Spleen (tissue), 11 donors: ENCODE results near the gene EEF2K. TPM values are rescaled to one million over a fixed set of nuclear protein-coding genes. Genes with fewer than 3 reads are reported as not detected.
A peak's percentile ranks its signal among the peaks of the same experiment; 100 is the strongest.
"Not testable (repeated sequence)": the region's sequence is repeated elsewhere in the genome, so short reads cannot be mapped to it uniquely, and the experiment has no call there.

ENCODE experiments used
- DNase-seq: peaks from one replicate; pipeline ENCODE4 v3.0.0-alpha.2; 2020
- H3K27ac ChIP-seq, 8 donors: fragments of 200-600 bp; sonication (generic) in 7 of 8; 1 replicate in 4 of 8; 2 replicates in 4 of 8; pipeline versions ENCODE4 v1.5.0 to v1.8.0; 2016 to 2021; ENCODE audit warnings: inconsistent platforms in 4 of 8, mild to moderate bottlenecking in 4 of 8, moderate library complexity in 1 of 8
- H3K27me3 ChIP-seq, 7 donors: fragments of 200-600 bp; sonication (generic) in 6 of 7; replicated peaks in 1 of 7; 1 replicate in 4 of 7; 2 replicates in 3 of 7; pipeline versions ENCODE4 v1.5.0 to v1.8.0; 2016 to 2021; ENCODE audit warnings: inconsistent platforms in 3 of 7, mild to moderate bottlenecking in 1 of 7
- H3K36me3 ChIP-seq, 6 donors: fragments of 200-600 bp; sonication (generic) in 5 of 6; 1 replicate in 4 of 6; 2 replicates in 2 of 6; pipeline versions ENCODE4 v1.5.0 to v1.8.0; 2016 to 2021; ENCODE audit warnings: inconsistent platforms in 2 of 6
- H3K4me1 ChIP-seq, 6 donors: fragments of 200-600 bp; sonication (generic) in 5 of 6; 1 replicate in 3 of 6; 2 replicates in 3 of 6; pipeline versions ENCODE4 v1.5.0 to v1.8.0; 2016 to 2021; ENCODE audit warnings: inconsistent platforms in 3 of 6
- H3K4me3 ChIP-seq, 8 donors: fragments of 200-600 bp; sonication (generic) in 7 of 8; 1 replicate in 4 of 8; 2 replicates in 4 of 8; pipeline versions ENCODE4 v1.5.0 to v1.8.0; 2016 to 2021; ENCODE audit warnings: inconsistent platforms in 4 of 8, mild to moderate bottlenecking in 4 of 8, moderate library complexity in 2 of 8
- H3K9me3 ChIP-seq, 8 donors: fragments of 200-600 bp; sonication (generic) in 7 of 8; 1 replicate in 4 of 8; 2 replicates in 4 of 8; pipeline versions ENCODE4 v1.5.0 to v1.8.0; 2016 to 2021; ENCODE audit warnings: inconsistent platforms in 4 of 8
- POLR2A ChIP-seq, 3 donors: fragments of 450-650 bp; IDR thresholded peaks; one replicate each; pipeline ENCODE4 v1.5.1; 2017; ENCODE audit warnings: antibody characterized with exemption in 3 of 3, mild to moderate bottlenecking in 1 of 3
- POLR2AphosphoS5 ChIP-seq, 3 donors: sonication (generic); formaldehyde crosslinking; IDR thresholded peaks; one replicate each; pipeline ENCODE4 v1.5.1; 2017; ENCODE audit warnings: antibody characterized with exemption in 3 of 3
- WGBS, 5 donors: extraction: QIAGEN DNeasy Blood & Tissue Kit in 3 of 5; methylation state at CpG; one replicate each; pipeline versions ENCODE4 v1.1.5 to v1.1.7; 2013 to 2018; 5-methylcytosine and 5-hydroxymethylcytosine counted together
- intact Hi-C: fragments of 100-400 bp; cut with DNase I; formaldehyde crosslinking; loops from one replicate; pipeline ENCODE4 v1.15.0; 2023; ENCODE audit warnings: low total_unique reads
- polyA plus RNA-seq, 3 donors: library from polyadenylated mRNA; stranded (reverse); fragments of 200-250 nt; gene quantifications; one replicate each; pipeline ENCODE4 v1.2.1, GENCODE V29; 2013
- total RNA-seq, 7 donors: library from RNA; depleted of rRNA in 3 of 7; stranded (reverse); fragments of >200 nt in 3 of 7; fragmentation: NEBNext Ultra II Directional in 4 of 7; extraction: Animal tissue kit (Norgen Biotek cat#: 25700) in 4 of 7; gene quantifications; one replicate each; pipeline versions ENCODE4 v1.1.0 to v1.2.1, GENCODE V29; 2016 to 2021
- TF ChIP-seq, protein P1 (sequence below), 11 experiments: fragments of 200-600 bp in 7 of 11; fragments of 450-650 bp in 4 of 11; sonication (generic) in 4 of 11; IDR thresholded peaks in 8 of 11; conservative IDR thresholded peaks in 3 of 11; 1 replicate in 7 of 11; 2 replicates in 4 of 11; pipeline versions ENCODE4 v1.4.0 to v1.8.0; 2016 to 2021; ENCODE audit warnings: antibody characterized with exemption in 11 of 11, inconsistent platforms in 4 of 11, mild to moderate bottlenecking in 1 of 11
- donor health status: healthy with polysubstance abuse.
- donor health status: DM: no; HTN: no; CAD: no; lungs with moderate emphysema.
- donor health status: DM: no; HTN: no; CAD: no.
- donor health status: Bipolar disorder and iron deficiency.
- donor health status: healthy.
- donor health status: DM: no; HTN: no; CAD: no.
- donor health status: DM: yes; HTN: yes; CAD: no.

Gene EEF2K
- total and polyA plus RNA-seq, 10 donors, result 2.4 to 37.7 (median 24.4) TPM

DNA sequence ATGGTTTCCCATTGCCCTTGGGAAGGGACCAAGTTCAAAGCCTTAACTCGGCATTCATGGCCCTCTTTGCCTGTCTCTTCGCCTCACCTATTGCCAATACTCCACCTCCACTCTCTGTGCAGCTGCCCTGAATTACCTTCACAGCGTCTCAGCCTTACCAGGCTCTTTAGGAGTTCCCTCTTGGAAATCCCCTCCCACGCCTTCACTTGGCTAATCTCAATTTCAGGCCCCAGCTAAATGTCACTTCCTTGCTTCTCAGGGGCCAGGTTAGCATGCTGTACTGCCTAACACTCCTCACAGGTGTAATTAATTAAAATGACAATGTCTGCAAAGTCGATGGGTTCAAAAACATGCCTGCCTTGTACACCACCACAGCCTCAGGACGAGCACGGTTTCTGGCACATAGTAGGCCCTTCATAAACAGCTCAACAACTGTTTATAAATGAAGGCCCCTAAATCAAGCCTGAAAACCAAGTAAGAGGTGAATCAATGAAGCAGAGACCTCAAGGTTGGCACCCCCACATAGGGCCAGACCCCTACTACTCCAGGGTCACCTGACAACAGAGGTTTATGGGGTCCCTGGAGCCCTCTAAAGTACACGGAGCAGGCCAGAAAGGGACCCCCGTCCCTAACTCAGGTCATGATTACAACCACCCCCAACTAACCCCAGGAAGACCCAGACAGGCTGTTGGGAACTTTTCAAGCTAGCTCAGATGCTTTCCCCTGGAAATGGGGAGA, 11.2 kb upstream of the EEF2K start:
- intact Hi-C loops, result no loop called here
- TF ChIP-seq POLR2AphosphoS5 (IDR thresholded peaks at IDR 0.05) (no peak), POLR2A (IDR thresholded peaks at IDR 0.05) (no peak)
- TF ChIP-seq, protein P1, sequence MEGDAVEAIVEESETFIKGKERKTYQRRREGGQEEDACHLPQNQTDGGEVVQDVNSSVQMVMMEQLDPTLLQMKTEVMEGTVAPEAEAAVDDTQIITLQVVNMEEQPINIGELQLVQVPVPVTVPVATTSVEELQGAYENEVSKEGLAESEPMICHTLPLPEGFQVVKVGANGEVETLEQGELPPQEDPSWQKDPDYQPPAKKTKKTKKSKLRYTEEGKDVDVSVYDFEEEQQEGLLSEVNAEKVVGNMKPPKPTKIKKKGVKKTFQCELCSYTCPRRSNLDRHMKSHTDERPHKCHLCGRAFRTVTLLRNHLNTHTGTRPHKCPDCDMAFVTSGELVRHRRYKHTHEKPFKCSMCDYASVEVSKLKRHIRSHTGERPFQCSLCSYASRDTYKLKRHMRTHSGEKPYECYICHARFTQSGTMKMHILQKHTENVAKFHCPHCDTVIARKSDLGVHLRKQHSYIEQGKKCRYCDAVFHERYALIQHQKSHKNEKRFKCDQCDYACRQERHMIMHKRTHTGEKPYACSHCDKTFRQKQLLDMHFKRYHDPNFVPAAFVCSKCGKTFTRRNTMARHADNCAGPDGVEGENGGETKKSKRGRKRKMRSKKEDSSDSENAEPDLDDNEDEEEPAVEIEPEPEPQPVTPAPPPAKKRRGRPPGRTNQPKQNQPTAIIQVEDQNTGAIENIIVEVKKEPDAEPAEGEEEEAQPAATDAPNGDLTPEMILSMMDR (IDR thresholded peaks at IDR 0.05 in 8 of 11, conservative IDR thresholded peaks at IDR 0.05 in 3 of 11), result no peak
- Histone ChIP-seq H3K27me3 (no peaks in the 10 kb centered on the region), H3K4me1 (peaks cover 16 to 70% (median 56%) of the 10 kb centered on the region in 6 donors), H3K9me3 (no peaks in the 10 kb centered on the region), H3K36me3 (no peaks in the 10 kb centered on the region), H3K4me3 (no peak overlapping the region), H3K27ac (peak overlapping the region; percentile 67 to 87 (median 82))
- no peak for DNase-seq
- WGBS, 5 donors, result 74 to 81% (median 75%) methylated on average over 9 of the region's 9 CpGs

DNA sequence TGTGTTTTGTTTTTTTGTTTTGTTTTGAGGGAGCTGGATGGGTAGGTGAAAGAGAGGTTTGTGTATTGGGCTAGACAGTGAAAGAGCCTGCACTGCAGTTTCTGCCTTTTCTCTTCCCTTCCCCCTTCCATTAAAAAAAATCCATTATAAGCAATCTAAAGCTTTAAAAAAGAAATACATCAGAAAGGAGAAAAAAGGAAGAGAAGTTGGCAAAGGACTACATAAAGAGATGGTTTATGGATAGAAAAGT, 10.7 kb upstream of the EEF2K start:
- Histone ChIP-seq H3K27ac (peak overlapping the region; percentile 67 to 87 (median 82)), H3K36me3 (no peaks in the 10 kb centered on the region)
- intact Hi-C loops, result no loop called here

DNA sequence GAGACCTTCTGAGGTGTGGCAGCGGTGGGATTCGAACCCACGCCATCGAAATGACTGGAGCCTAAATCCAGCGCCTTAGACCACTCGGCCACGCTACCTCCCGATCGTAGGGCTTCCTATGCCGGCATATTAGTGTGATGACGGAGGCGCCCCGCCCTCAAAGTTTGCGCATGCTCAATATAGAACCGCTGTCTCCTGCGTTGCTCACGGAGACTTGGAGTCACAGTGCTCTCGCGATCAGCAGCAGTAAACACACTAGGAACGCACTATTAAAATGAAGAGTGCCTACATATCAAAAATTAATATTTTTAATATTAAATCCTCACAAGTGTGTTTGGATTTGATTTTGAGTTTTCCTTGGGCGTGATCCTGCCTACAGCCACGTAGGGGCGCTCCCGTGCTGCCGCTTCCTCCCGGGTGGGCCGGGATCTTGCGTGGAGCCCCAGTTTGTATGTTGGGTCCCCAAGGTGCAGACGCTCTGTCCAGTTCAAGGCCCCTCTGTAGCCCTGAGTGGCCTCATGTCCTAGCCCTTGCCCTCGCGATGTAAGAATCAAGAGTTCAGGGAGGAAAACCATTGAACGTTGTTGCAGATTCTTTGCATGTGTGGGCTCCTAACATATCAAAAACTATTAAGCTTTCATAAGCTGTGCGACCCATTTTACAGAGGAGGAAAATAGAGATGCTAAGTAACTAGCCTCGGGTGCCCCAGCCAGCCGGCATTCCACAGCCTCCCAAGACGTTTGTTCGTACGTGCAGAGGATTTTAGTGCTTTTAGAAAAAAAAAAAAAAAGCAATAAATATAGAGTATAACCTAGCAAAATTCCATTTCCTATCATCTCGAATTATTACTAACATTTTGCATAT, 10.2 kb upstream of the EEF2K start:
- intact Hi-C loops, result no loop called here
- Histone ChIP-seq H3K4me1 (peaks cover 21 to 74% (median 59%) of the 10 kb centered on the region in 6 donors), H3K27me3 (no peaks in the 10 kb centered on the region), H3K4me3 (peak overlapping the region; percentile 39 to 69 (median 48)), H3K27ac (peak overlapping the region; percentile 67 to 87 (median 82)), H3K36me3 (no peaks in the 10 kb centered on the region), H3K9me3 (no peaks in the 10 kb centered on the region)
- TF ChIP-seq POLR2AphosphoS5 (IDR thresholded peaks at IDR 0.05) (peak; percentile 58 to 87 (median 78)), POLR2A (IDR thresholded peaks at IDR 0.05) (peak in 2 of 3 donors; percentile 4 to 27)
- TF ChIP-seq, protein P1 (IDR thresholded peaks at IDR 0.05 in 8 of 11, conservative IDR thresholded peaks at IDR 0.05 in 3 of 11), result peak; percentile 59 to 94 (median 85)
- 3 to 5% (median 3%) methylated on average over 39 of the region's 39 CpGs for WGBS, 5 donors
- peak; percentile 95 for DNase-seq

More for the DNA sequence above, 10.7 kb upstream of the EEF2K start:
- Histone ChIP-seq H3K9me3 (no peaks in the 10 kb centered on the region), H3K27me3 (no peaks in the 10 kb centered on the region), H3K4me1 (peaks cover 21 to 73% (median 58%) of the 10 kb centered on the region in 6 donors), H3K4me3 (peak overlapping the region in 5 of 8 donors; percentile 47 to 69 (median 50))
- TF ChIP-seq, protein P1 (IDR thresholded peaks at IDR 0.05 in 8 of 11, conservative IDR thresholded peaks at IDR 0.05 in 3 of 11), result no peak
- TF ChIP-seq POLR2AphosphoS5 (IDR thresholded peaks at IDR 0.05) (no peak), POLR2A (IDR thresholded peaks at IDR 0.05) (no peak)
- no peak for DNase-seq

DNA sequence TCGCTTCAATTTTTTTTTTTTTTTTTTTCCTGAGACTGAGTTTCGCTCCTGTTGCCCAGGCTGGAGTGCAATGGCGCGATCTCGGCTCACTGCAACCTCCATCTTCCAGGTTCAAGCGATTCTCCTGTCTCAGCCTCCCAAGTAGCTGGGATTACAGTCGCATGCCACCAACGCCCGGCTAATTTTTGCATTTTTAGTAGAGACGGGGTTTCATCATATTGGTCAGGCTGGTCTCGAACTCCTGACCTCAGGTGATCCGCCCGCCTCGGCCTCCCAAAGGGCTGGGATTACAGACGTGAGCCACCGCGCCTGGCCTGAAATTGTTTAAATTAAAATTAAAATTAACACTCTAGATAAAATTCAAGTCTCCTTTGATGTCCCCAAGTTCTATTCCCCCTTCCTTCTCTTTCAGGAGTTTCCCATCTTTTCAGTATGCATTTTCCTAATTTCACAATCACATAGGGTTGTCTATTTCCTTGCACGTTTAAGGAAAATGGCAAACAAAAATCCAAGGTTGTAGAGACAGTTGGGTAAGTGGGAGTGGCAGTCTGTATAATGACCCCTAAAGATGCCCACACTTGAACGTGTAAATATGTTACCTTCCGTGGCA, 9.4 kb upstream of the EEF2K start:
- H3K9me3 ChIP-seq, H3K27me3 ChIP-seq, DNase-seq, intact Hi-C loops, H3K36me3 ChIP-seq: not testable (repeated sequence)
- H3K4me1 ChIP-seq, result peaks cover 19 to 70% (median 54%) of the 10 kb centered on the region in 6 donors
- peak overlapping the region in 3 of 8 donors; percentile 4 to 87 (median 82) for H3K27ac ChIP-seq
- 37 to 50% (median 39%) methylated on average over 20 of the region's 20 CpGs for WGBS, 5 donors
- peak overlapping the region in 6 of 8 donors; percentile 47 to 69 (median 53) for H3K4me3 ChIP-seq
